IPS DF 6.9 (cell line): ENCODE measurements around the gene TMEM208.

Experiments
- DNase-seq: peaks from one replicate; pipeline ENCODE4 v3.0.0-alpha.2; 2013; ENCODE audit warnings: low read depth, low spot score
- H3K27ac ChIP-seq: one replicate; pipeline ENCODE4 v1.5.1; 2013; ENCODE audit warnings: low read length, control low read depth
- H3K27me3 ChIP-seq: 2 replicates; pipeline ENCODE4 v1.6.1; 2013; ENCODE audit warnings: mild to moderate bottlenecking, low read length; ENCODE audit not compliant: control insufficient read depth, insufficient read depth
- H3K36me3 ChIP-seq: 2 replicates; pipeline ENCODE4 v1.6.1; 2013; ENCODE audit warnings: low read length; ENCODE audit not compliant: control insufficient read depth, insufficient read depth
- H3K4me1 ChIP-seq: 2 replicates; pipeline ENCODE4 v1.6.1; 2013; ENCODE audit warnings: low read length; ENCODE audit not compliant: control insufficient read depth, insufficient read depth
- H3K4me3 ChIP-seq: 2 replicates; pipeline ENCODE4 v1.5.1; 2013; ENCODE audit warnings: mild to moderate bottlenecking, low read length
- H3K9me3 ChIP-seq: 2 replicates; pipeline ENCODE4 v1.6.1; 2013; ENCODE audit warnings: low read length, inconsistent platforms; ENCODE audit not compliant: control insufficient read depth, insufficient read depth
- WGBS: extraction: QIAGEN DNeasy Blood & Tissue Kit; methylation state at CpG from one replicate; pipeline ENCODE4 v1.1.7; 2013; ENCODE audit warnings: mixed read lengths, missing lambda C conversion rate; ENCODE audit not compliant: insufficient read length, insufficient coverage; 5-methylcytosine and 5-hydroxymethylcytosine counted together

TMEM208 gene

DNA sequence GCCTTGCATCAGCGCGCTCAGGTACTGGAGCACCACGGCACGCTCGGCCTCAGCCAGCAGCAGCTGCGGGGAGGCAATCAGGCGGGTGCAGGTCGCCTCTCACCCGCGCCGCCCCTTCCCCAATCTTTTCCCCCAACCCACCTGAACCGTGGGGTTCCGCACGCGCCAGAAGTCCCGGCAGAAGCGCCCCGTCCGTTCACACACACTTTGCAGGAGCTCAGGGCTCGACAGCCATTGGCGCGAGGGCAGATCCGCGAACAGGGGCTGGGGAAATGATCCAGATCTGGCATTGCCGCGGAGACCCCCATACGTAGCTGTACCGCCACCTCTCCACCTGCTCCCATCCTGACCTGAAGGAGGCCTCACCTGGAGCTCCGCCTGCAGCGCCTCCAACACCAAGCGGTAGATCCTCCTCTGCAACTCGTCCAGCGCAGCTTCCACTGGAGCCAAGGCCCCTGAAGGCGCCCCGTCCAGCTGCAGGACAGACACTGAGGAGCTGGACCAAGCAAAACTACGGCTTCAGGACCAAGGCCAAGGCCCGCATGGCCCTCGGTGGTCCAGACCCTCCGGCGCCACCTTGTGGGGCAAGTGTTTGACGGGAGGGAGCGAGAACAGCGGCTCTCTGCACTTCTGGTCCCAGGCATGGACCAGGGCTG is 41.8 kb upstream of the TMEM208 start:
- peaks cover 12% of the 10 kb centered on the region for H3K4me1 ChIP-seq

DNA sequence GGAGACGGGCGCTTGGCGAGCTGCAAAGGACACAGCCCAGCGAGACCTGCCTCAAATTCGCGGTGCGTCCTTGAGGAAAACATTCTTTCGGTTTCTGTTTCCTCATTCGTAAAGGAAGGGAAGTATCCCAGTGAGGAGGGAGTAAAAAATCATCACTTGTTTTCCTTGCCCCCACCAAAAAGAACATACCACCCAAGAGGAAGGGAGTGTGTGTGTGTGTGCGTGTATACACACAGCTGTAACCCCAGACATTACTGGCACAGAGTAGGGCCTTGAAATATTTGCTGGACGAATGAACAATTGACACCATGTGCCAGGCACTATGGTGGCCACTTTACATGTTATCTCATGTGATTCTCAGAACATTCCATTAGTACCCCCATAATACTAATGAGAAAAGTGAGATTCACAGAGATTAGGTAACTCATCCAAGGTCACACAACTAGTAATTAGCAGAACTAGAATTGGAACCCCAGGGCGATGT is 41.2 kb upstream of the TMEM208 start:
- no peak overlapping the region for H3K27ac ChIP-seq
- peaks cover 12% of the 10 kb centered on the region for H3K4me1 ChIP-seq
- H3K4me3 ChIP-seq = no peak overlapping the region
- no CpG with 5 or more reads among the region's 12 CpGs for WGBS
- peaks cover 9% of the 10 kb centered on the region; the same call in 1 of the 2 replicates for H3K27me3 ChIP-seq
- H3K9me3 ChIP-seq = no peaks in the 10 kb centered on the region
- DNase-seq = no peak
- H3K36me3 ChIP-seq = peaks cover 5% of the 10 kb centered on the region; the same call in 1 of the 2 replicates

More for the DNA sequence above, 41.8 kb upstream of the TMEM208 start:
- no CpG with 5 or more reads among the region's 43 CpGs for WGBS
- Histone ChIP-seq H3K27ac (no peak overlapping the region), H3K4me3 (peak overlapping the region; percentile 96; the same call in 1 of the 2 replicates), H3K9me3 (no peaks in the 10 kb centered on the region), H3K36me3 (peaks cover 5% of the 10 kb centered on the region; the same call in 1 of the 2 replicates), H3K27me3 (peaks cover 9% of the 10 kb centered on the region; the same call in 1 of the 2 replicates)
- DNase-seq = no peak

DNA sequence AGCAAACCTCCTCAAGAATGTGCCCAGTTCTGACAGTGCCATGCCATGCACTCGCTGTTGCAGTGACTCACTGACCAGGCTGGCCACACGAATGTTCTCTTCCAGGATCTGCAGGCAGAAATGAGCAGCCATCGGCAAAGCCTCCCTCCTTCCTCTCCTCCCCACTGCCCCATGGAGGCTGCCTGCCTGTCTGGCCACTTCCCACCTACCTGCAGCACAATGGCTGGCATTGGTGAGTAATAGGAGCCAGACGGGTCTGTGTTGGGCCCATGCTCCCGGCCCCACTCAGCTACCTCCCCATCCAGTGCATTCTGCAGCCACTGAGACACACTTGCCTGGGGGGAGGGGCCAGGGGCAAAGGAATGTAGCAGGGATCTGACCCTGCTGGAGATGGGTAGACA is 40.4 kb upstream of the TMEM208 start:
- WGBS = no CpG with 5 or more reads among the region's 5 CpGs
- Histone ChIP-seq H3K27ac (no peak overlapping the region), H3K27me3 (peaks cover 9% of the 10 kb centered on the region; the same call in 1 of the 2 replicates), H3K4me1 (peaks cover 12% of the 10 kb centered on the region), H3K4me3 (no peak overlapping the region), H3K9me3 (no peaks in the 10 kb centered on the region), H3K36me3 (peaks cover 5% of the 10 kb centered on the region; the same call in 1 of the 2 replicates)
- no peak for DNase-seq

DNA sequence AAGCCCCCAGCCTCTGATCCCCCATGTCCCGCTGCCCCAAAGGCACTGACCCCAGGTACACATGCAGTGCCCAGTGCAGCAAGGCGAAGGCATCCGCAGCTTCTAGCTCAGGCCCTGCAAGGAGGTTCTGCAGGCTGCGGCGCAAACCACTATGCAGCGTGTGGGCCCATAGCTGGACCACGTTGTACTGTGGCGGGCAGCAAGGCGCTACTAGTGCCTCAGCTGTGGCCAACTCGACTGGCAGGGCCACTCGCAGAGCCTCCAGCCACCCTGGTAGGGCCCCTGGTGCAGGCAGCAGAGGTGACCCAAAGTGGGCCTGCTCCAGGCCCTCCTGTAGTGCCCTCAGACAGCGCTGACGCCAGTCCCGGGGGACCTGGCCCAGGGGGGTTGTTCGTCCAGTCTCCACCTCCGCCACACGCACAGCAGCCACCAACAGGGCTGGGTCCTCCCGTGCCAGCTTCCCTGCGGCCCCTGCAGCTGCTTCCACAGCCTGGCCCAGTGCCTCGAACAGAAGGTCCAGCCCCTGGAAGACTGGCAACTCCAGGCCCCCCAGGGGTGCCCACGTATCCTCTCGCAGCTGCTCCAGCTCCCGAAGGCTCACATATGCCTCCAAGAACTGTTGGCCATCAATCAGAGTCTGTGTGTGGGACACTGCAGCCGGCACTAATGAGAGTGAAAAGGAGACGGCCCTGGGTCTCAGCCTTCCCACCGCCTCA is 39.6 kb upstream of the TMEM208 start:
- peaks cover 9% of the 10 kb centered on the region; the same call in 1 of the 2 replicates for H3K27me3 ChIP-seq
- peaks cover 5% of the 10 kb centered on the region; the same call in 1 of the 2 replicates for H3K36me3 ChIP-seq
- WGBS = no CpG with 5 or more reads among the region's 26 CpGs
- H3K27ac ChIP-seq = no peak overlapping the region
- DNase-seq = no peak
- H3K9me3 ChIP-seq = no peaks in the 10 kb centered on the region
- H3K4me3 ChIP-seq = no peak overlapping the region
- H3K4me1 ChIP-seq = peaks cover 12% of the 10 kb centered on the region

DNA sequence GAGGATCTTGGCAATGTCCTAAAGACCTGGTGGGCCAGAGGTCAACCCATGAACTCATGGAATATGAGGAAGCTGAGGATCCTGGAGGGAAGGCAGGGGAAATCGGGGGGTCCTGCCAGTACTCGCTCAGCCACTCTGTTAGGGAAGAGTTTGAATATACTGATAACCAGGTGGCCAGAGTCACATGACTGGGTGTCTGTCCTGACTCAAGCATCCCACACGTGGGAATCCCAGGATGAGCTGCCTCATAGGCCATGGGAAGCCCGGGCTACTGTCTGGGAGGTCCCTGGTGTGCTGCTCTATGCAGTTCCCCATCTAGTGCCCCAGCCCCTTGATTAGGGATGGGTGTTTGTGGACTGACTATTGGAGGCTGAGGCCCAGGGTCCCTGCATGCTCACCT is 38.6 kb upstream of the TMEM208 start:
- peaks cover 9% of the 10 kb centered on the region; the same call in 1 of the 2 replicates for H3K27me3 ChIP-seq
- H3K27ac ChIP-seq = no peak overlapping the region
- no peak overlapping the region for H3K4me3 ChIP-seq
- no peaks in the 10 kb centered on the region for H3K9me3 ChIP-seq
- DNase-seq = no peak
- WGBS = no CpG with 5 or more reads among the region's 4 CpGs
- H3K36me3 ChIP-seq = peaks cover 5% of the 10 kb centered on the region; the same call in 1 of the 2 replicates
- peaks cover 14% of the 10 kb centered on the region for H3K4me1 ChIP-seq

DNA sequence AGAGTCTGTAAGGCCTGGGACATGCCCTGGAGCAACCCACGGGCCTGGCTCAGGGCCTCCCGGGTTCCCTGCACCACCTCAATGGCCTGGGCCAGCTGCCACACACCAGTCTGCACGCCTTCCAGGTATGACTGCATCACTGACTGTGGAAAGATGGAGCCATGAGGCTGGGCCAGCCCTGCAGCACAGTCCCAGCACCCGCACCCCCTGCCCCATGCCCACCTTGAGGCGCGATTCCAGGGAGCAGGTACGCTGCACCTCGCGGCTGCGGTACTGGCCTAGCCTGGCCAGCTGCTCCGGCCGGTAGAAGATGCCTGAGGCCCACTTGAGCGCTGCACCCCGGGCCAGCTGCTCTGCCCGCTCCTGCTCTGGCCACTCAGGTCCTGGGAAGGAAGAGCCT is 38.1 kb upstream of the TMEM208 start:
- DNase-seq = no peak
- Histone ChIP-seq H3K27me3 (peaks cover 9% of the 10 kb centered on the region; the same call in 1 of the 2 replicates), H3K27ac (no peak overlapping the region), H3K36me3 (peaks cover 5% of the 10 kb centered on the region), H3K4me3 (no peak overlapping the region), H3K4me1 (peaks cover 14% of the 10 kb centered on the region), H3K9me3 (no peaks in the 10 kb centered on the region)
- WGBS = no CpG with 5 or more reads among the region's 15 CpGs

DNA sequence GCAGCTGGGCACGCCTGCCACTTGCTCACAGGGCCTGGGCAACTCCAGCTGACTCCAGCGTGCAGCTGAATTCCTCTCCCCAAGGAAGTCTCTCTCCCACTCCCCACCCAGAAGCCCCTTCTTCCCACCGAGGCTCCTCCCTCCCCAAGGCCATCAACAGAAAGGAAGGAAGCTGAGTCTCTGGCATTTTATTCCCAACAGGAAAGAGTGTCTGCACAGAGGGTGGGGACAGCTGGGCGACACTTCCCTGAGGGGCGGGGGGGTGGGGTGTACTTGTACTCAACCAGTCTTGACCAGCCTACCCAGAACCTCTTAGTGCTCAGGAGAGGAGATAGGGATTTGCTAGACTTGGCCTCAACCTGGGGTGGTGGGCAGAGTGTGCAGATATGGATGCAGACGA is 36.9 kb upstream of the TMEM208 start, which contains the start of gene EXOC3L1:
Gene EXOC3L1 (minus strand): TSS at position 96 of the 400 bp plus-strand sequence. CDS start 460 bp downstream, outside the sequence.
- H3K9me3 ChIP-seq = no peaks in the 10 kb centered on the region
- peaks cover 6% of the 10 kb centered on the region; the same call in 1 of the 2 replicates for H3K36me3 ChIP-seq
- H3K4me1 ChIP-seq = peaks cover 5% of the 10 kb centered on the region
- no peak within 1 kb of the TSS for H3K27ac ChIP-seq
- H3K4me3 ChIP-seq = no peak within 1 kb of the TSS
- no peak for DNase-seq
- WGBS = no CpG with 5 or more reads among the region's 6 CpGs
- peaks cover 2% of the 10 kb centered on the region; the same call in 1 of the 2 replicates for H3K27me3 ChIP-seq

DNA sequence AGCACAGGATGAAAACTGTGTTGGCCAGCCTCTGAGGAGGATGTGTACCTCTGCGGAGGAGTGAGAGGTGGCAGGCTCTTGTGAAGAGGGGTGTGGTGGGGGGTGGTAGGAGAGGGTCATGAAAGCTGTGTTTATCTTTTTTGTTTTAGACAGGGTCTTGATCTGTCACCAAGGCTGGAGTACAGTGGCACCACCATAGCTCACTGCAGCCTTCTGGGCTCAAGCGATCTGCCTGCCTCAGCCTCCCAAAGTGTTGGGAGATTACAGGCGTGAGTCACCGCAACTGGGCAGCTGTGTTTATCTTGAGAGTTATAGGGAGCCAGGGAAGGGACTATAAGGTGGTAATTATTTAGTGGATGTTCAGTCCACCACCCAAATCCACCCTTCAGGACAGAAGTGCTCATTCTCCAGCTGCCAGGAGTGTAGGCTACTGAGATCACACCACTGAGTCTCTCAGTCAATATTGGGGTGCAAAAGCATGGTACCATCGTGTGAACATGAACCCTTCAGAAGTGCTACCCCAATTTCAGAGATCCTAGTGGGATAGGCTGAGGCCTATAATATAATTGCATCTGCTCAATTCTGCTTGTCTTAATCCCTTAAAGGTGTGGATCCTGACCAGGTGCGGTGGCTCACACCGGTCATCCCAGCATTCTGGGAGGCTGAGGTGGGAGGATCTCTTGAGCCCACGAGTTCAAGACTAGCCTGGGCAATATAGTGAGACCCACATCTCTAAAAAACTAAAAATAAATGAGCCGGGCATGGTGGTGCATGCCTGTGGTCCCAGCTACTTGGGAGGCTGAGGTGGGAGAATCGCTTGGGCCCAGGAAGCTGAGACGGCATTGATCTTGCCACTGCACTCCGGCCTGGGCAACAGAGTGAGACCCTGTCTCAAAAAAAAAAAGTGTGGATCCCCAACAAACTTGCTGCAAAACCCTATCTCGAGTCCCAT is 36.2 kb upstream of the TMEM208 start:
- Histone ChIP-seq H3K4me3 (no peak overlapping the region), H3K27me3 (no peaks in the 10 kb centered on the region), H3K27ac (no peak overlapping the region), H3K9me3 (no peaks in the 10 kb centered on the region), H3K36me3 (peaks cover 11% of the 10 kb centered on the region), H3K4me1 (peaks cover 4% of the 10 kb centered on the region; the same call in 1 of the 2 replicates)
- no peak for DNase-seq
- WGBS = no CpG with 5 or more reads among the region's 13 CpGs

DNA sequence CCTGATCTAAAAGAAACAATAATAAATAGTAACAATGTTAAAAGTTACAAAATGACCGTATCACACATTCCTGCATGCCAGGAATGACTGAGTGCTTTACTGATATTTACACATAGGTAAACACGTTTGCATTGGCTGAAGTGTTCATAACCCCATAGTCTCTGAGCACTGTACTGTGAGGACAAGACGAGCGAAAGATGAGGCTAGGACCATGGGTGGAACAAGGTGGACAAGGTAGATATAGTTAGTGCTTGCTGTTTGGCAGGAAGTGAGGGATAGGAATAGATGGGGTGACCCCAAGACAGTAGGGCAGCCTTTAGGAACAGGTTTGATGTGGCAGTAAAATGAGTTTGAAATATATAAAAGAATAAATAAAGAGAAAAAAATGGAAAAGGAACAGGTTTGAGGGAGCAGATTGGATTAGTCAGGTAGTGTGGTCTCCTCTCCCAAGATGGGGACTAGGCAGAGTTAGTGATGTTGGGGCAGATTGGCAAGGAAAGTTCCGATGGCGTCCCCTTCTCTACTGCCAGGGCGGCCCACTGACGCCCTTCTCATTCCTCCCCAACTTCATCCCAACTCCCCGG is 35.4 kb upstream of the TMEM208 start:
- Histone ChIP-seq H3K4me3 (no peak overlapping the region; the same call in 1 of the 2 replicates), H3K36me3 (peaks cover 19% of the 10 kb centered on the region), H3K4me1 (peaks cover 3% of the 10 kb centered on the region; the same call in 1 of the 2 replicates), H3K27me3 (no peaks in the 10 kb centered on the region), H3K27ac (no peak overlapping the region), H3K9me3 (no peaks in the 10 kb centered on the region)
- no CpG with 5 or more reads among the region's 9 CpGs for WGBS
- DNase-seq = no peak
